Neural crest cell (in vitro differentiated cells): ENCODE results near the gene OR9A2. TPM values are rescaled to one million over a fixed set of nuclear protein-coding genes. Genes with fewer than 3 reads are reported as not detected.

Source experiments
- DNase-seq: peaks from one replicate; pipeline ENCODE4 v3.0.0; 2021; ENCODE audit warnings: low read depth, mixed read lengths, low spot score
- H3K27ac Mint-ChIP-seq: one replicate; pipeline ENCODE4 v1.8.0; 2021; ENCODE audit warnings: mild to moderate bottlenecking, mixed read lengths; ENCODE audit not compliant: unreplicated experiment
- H3K27me3 Mint-ChIP-seq: 2 replicates; pipeline ENCODE4 v1.8.0; 2021; ENCODE audit warnings: low read depth, mild to moderate bottlenecking, mixed read lengths
- H3K36me3 Mint-ChIP-seq: 2 replicates; pipeline ENCODE4 v1.8.0; 2021; ENCODE audit warnings: low read depth, mild to moderate bottlenecking, mixed read lengths
- H3K4me1 Mint-ChIP-seq: 2 replicates; pipeline ENCODE4 v1.8.0; 2021; ENCODE audit warnings: mixed read lengths
- H3K4me3 Mint-ChIP-seq: one replicate; pipeline ENCODE4 v1.8.0; 2021; ENCODE audit warnings: mild to moderate bottlenecking, mixed read lengths
- H3K9me3 Mint-ChIP-seq: 2 replicates; pipeline ENCODE4 v1.8.0; 2021; ENCODE audit warnings: mixed read lengths
- CTCF ChIP-seq: fragments of 200-600 bp; sonication (generic); conservative IDR thresholded peaks from 2 replicates; pipeline ENCODE4 v1.5.0; 2021; ENCODE audit warnings: antibody characterized with exemption, mild to moderate bottlenecking
- total RNA-seq: library from RNA; stranded (reverse); gene quantifications from 2 replicates; pipeline ENCODE4 v1.2.1, GENCODE V29; 2021

OR9A2 gene
- total RNA-seq, 1 donor from 2014 or later, result not detected

- Mint-ChIP-seq H3K27ac (no peak overlapping the region), H3K4me1 (peaks cover 5% of the 10 kb centered on the region), H3K27me3 (peaks cover under 1% of the 10 kb centered on the region), H3K9me3 (peaks cover 4% of the 10 kb centered on the region), H3K36me3 (peaks cover 2% of the 10 kb centered on the region), H3K4me3 (no peak overlapping the region)
- DNase-seq, result no peak
- TF ChIP-seq CTCF, result no peak
Measured at GRCh38 chr7:143000648-143001047, 26.3 kb downstream of the OR9A2 start.

GRCh38 chr7:142999793-143000192 is 27.1 kb downstream of the OR9A2 start:
- Mint-ChIP-seq H3K9me3 (peaks cover 4% of the 10 kb centered on the region), H3K27me3 (peaks cover 4% of the 10 kb centered on the region), H3K4me1 (peaks cover 5% of the 10 kb centered on the region), H3K27ac (no peak overlapping the region), H3K4me3 (no peak overlapping the region), H3K36me3 (peaks cover 2% of the 10 kb centered on the region)
- DNase-seq, result no peak
- no peak for TF ChIP-seq CTCF

- peaks cover 5% of the 10 kb centered on the region for H3K4me1 Mint-ChIP-seq
- no peak overlapping the region for H3K4me3 Mint-ChIP-seq
- TF ChIP-seq CTCF, result no peak
- peaks cover 4% of the 10 kb centered on the region for H3K9me3 Mint-ChIP-seq
- peaks cover 4% of the 10 kb centered on the region for H3K27me3 Mint-ChIP-seq
- DNase-seq, result no peak
- H3K36me3 Mint-ChIP-seq, result peaks cover 2% of the 10 kb centered on the region
- no peak overlapping the region for H3K27ac Mint-ChIP-seq
Measured at GRCh38 chr7:142998966-142999365, 28.0 kb downstream of the OR9A2 start.

- Mint-ChIP-seq H3K4me3 (no peak overlapping the region), H3K36me3 (no peaks in the 10 kb centered on the region), H3K4me1 (no peaks in the 10 kb centered on the region), H3K9me3 (peaks cover 5% of the 10 kb centered on the region), H3K27ac (no peak overlapping the region), H3K27me3 (peaks cover 4% of the 10 kb centered on the region)
- no peak for TF ChIP-seq CTCF
- no peak for DNase-seq
Measured at GRCh38 chr7:142997456-142997989, 29.4 kb downstream of the OR9A2 start.

- Mint-ChIP-seq H3K4me1 (no peaks in the 10 kb centered on the region), H3K36me3 (no peaks in the 10 kb centered on the region), H3K27ac (no peak overlapping the region), H3K4me3 (no peak overlapping the region), H3K27me3 (peaks cover 4% of the 10 kb centered on the region), H3K9me3 (peaks cover 7% of the 10 kb centered on the region)
- TF ChIP-seq CTCF, result no peak
- no peak for DNase-seq
Measured at GRCh38 chr7:142992427-142992826, 34.5 kb downstream of the OR9A2 start.
